Inflammatory macrophage (primary cell): Measurements from ENCODE around the gene NANOS1.

Experiments used
- DNase-seq, 2 donors: peaks; one replicate each; pipeline ENCODE4 v3.0.0-alpha.2; 2020 to 2022
- total RNA-seq, 18 experiments: gene quantifications; one replicate each; lab custom pipeline; 2026; ENCODE audit warnings: mixed read lengths in 6 of 18, inconsistent platforms in 2 of 18; lab: John Stamatoyannopoulos, UW

Gene NANOS1
- 0.74 to 9.3 (median 3.1) reads per million in 18 experiments for total RNA-seq

DNA sequence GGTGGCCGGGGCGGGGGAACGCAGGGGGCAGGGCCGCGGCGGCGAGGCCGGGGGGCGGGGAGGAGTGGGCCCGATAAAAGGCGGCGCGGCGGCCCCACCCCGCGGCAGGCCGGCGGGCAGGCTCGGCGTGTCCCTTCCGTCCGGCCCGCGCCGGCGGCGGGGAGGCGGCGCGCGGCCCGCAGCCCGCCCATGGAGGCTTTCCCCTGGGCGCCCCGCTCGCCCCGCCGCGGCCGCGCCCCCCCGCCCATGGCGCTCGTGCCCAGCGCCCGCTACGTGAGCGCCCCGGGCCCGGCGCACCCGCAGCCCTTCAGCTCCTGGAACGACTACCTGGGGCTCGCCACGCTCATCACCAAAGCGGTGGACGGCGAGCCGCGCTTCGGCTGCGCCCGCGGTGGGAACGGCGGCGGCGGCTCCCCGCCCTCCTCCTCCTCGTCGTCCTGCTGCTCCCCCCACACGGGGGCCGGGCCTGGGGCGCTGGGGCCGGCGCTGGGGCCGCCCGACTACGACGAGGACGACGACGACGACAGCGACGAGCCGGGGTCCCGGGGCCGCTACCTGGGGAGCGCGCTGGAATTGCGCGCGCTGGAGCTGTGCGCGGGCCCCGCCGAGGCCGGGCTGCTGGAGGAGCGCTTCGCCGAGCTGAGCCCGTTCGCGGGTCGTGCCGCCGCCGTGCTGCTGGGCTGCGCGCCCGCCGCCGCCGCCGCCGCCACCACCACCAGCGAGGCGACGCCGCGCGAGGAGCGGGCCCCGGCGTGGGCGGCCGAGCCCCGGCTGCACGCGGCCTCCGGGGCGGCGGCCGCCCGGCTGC, at the start of gene NANOS1:
Gene NANOS1 (plus strand): TSS at position 102 of the 808 bp plus-strand sequence. CDS start 88 bp downstream, at position 190.
- no peak for DNase-seq

DNA sequence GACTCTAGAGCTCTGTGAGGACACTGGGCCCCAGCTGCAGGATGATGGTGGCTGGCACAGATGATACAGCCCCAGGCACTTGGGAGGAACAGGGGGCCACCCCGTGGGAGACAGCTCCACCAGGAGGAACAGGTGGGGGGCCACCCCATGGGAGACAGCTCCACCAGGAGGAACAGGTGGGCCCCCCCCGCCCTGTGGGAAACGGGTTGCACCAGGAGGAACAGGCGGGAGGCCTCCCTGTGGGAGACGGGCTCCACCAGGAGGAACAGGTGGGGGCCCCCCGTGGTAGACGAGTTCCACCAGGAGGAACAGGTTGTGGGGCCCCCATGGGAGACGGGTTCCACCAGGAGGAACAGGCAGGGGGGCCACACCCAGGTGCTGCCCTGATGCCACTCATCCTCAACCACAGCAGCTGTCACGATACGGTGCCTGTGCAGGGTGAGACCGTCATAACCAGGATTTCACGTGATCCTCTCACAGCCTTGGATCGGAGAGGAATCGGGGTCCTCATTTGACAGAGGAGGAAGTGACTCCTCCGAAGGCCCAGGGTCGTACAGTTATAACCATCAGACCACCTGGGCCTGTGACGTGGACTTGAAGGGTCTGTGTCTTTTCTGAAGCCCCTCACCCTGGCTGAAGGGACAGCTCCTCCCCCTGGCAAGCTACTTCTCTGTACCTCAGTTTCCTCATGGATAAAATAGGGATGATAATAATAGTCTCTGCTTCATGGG, 49.2 kb upstream of the NANOS1 start:
- DNase-seq: no peak

- DNase-seq: no peak
Observed at GRCh38 chr10:118980870-118981269, 48.6 kb upstream of the NANOS1 start.

DNA sequence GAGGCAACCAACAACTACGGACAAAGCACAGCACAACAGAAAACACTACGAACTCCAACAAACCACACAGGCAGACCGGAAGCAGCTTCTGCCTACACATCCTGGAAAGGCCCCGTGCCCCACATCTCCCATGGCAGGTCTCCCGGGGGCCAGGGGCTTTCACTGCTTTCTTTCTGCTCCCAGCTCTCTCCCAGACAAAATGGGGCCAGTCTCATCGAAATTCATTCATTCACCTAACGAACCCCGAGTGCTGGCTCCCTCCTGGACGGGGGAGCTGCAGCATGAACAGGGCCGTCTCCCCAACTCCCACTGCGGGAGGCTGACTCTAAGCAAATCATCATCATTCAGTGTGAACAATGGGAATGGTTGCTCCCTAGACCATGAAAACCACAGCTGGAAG, 47.6 kb upstream of the NANOS1 start:
- no peak for DNase-seq

DNA sequence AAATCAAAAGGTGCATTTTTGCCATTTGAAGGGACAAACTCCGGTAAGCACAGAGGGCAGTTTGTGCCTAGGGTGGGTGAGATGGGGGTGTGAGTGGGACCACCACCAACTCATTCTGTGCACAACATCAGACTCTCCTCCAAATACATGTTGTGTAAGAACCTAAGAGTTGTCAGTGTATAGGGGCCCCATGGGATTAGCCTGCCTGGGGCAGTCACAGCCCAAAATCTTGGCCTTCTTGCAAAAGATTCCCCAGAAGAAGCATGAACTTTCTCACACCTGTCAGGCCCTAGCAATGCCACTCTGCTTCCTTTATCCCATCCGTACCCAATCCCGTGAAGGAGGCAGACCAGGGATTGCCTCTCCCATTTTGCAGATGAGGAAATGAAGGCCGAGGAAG, 47.1 kb upstream of the NANOS1 start:
- DNase-seq: no peak

GRCh38 chr10:118983263-118983662, 46.3 kb upstream of the NANOS1 start:
- no peak for DNase-seq

GRCh38 chr10:118985576-118985975, 43.9 kb upstream of the NANOS1 start:
- DNase-seq: no peak

GRCh38 chr10:118986815-118987790, 42.4 kb upstream of the NANOS1 start:
- no peak for DNase-seq

- DNase-seq: no peak
Observed at GRCh38 chr10:118990326-118990725, 39.2 kb upstream of the NANOS1 start.

GRCh38 chr10:118992496-118992895, 37.0 kb upstream of the NANOS1 start:
- DNase-seq: no peak

DNA sequence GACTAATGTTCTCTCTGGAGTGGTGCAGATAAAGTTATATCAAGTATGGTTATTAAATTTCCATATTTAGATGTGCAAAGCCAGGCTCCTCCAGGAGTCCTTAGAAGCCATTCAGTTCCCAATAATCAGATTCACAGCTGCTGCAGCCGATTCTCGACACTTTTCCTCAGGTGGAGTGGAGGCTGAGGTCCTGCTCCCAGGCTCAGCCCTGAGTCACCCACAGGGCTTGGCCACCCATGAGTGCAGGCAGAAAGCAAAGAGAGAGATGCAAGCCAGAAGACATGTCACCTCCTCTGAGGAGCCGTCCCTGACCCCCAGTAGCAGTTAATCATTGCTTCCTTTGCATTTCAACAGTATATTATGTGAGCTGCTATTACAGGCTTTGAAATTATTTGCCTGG, 36.3 kb upstream of the NANOS1 start:
- no peak for DNase-seq

DNA sequence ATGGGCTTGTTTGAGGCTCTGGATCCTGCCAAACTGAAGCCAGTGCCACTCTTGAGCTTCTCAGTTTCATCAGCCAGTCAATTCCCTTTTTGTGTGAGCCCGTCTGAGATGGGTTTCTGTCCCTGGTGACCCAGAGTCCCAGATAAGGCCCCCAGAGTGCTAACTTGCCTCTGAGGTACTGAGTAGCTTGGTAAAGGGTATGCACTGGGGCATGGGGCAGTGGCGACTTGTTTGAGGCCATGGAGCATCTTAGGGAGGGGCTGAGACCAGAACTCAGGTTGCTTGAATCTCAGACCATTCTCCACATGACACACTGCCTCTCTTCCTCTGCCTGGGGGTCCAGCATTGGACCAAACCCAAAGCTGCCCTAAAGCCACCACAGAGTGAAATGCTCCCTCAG, 35.2 kb upstream of the NANOS1 start:
- DNase-seq: no peak

DNA sequence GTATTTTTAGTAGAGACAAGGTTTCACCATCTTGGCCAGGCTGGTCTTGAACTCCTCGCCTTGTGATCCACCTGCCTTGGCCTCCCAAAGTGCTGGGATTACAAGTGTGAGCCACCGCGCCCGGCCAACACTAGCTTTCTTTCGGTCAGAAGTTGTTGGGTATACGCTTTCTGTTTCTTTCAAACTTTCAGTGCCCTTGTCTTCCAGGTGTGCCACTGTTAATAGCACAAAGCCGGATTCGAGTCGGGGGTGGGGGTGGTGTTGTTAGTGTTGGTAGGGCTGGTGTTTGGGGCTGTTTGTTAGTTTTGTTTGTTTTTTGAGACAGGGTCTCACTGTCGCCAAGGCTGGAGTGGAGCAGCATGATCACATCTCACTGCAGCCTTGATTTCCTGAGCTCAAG, 33.8 kb upstream of the NANOS1 start:
- no peak for DNase-seq

GRCh38 chr10:118997379-118997778, 32.1 kb upstream of the NANOS1 start:
- no peak for DNase-seq

DNA sequence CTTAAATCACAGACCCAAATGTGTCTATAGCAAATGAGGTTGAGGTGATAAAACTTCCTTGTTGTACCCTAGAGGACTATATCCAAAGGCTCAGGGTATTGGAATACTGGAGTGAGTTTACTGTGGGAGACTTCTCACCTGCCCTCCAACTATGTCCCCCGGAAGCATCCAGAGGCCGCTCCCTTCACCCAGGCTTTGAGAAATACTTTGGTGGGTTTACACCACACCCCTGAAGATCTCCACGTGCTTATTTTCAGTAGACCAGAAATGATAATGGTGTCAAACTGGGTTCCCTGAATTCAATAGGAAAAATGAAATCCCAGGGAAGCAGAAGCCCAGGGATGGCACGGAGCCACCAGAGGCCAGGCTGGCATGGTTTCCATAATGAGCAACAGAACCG, 31.3 kb upstream of the NANOS1 start:
- DNase-seq: no peak

DNA sequence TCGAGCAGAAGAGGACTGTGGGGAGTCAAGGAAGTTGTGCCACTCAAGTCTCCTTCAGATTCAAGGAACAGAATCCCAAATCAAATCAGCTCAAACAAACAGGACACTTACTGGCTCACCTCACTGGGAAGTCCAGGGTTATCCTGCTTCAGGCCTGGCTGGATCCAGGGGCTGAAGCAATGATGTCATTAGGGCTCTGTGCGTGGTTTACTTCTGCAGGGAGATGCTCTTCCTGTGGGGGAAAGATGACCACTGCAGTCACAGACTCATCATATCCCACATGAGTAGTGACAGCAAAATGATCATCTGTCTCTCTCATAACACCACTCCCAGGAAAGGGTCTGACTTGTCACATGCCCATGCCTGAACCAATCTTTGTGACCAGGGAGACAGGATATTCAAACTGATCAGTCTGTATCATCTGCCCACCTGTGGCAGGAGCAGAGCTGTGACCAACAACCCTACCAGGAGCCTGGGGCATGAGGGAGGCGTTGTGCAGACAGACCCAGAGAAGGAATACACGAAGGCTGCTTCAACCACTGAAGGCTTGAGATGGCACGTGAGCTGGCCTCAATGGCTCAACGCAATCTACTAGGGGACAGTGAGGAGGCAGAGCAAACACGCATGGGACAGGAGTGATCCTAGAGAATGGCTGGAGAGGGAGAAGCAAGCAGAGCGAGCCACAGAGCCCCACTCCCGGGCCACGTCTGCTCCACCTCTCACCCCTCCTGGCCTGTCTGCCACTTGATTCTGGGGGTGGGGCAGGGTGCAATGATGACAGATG, 27.6 kb upstream of the NANOS1 start:
- no peak for DNase-seq

GRCh38 chr10:119003572-119004289, 25.8 kb upstream of the NANOS1 start:
- DNase-seq: peak in 1 of 2 donors; percentile 27

- peak; percentile 44 to 72 for DNase-seq
Observed at GRCh38 chr10:119005362-119006043, 24.0 kb upstream of the NANOS1 start.

GRCh38 chr10:119006451-119007210, 22.9 kb upstream of the NANOS1 start:
- DNase-seq: no peak

GRCh38 chr10:119007211-119007574, 22.3 kb upstream of the NANOS1 start:
- DNase-seq: no peak
